ENCODE data around the gene CDS2. TPM values are rescaled to one million over a fixed set of nuclear protein-coding genes. Genes with fewer than 3 reads are reported as not detected.

Gene CDS2
- total and polyA plus RNA-seq, 2 of the 13 experiments (the other 11 are each of a cell fraction or from before 2014, with no cell fraction given): 81.3 to 153 TPM

- TF ChIP-seq ZNF549 (CRISPR knock-in tag; IDR thresholded peaks at IDR 0.05) (peak; percentile 50; the same call in 1 of the 2 replicates), ZMYM4 (CRISPR knock-in tag; IDR thresholded peaks at IDR 0.05) (peak; percentile 81), THAP11 (CRISPR knock-in tag; IDR thresholded peaks at IDR 0.05) (0 out of 2 replicates have a peak, but pooled peaks have one; percentile 27), KAT8 (CRISPR knock-in tag; IDR thresholded peaks at IDR 0.05) (peak; percentile 50; the same call in 1 of the 2 replicates), ZNF883 (CRISPR knock-in tag; IDR thresholded peaks at IDR 0.05; ENCODE audit: not compliant biosample characterization) (no peak), ZNF605 (CRISPR knock-in tag; IDR thresholded peaks at IDR 0.05) (peak; percentile 58; the same call in 1 of the 2 replicates), CBX5 (CRISPR knock-in tag; IDR thresholded peaks at IDR 0.05; ENCODE audit: borderline replicate concordance) (peak; percentile 47; the same call in 1 of the 2 replicates), TRIM24 (CRISPR knock-in tag; IDR thresholded peaks at IDR 0.05) (peak; percentile 91), MNT (IDR thresholded peaks at IDR 0.05) (peak; percentile 5; the same call in 1 of the 2 replicates), MLLT10 (CRISPR knock-in tag; IDR thresholded peaks at IDR 0.05) (no peak), NCOA5 (CRISPR knock-in tag; IDR thresholded peaks at IDR 0.05) (no peak), JARID2 (CRISPR knock-in tag; IDR thresholded peaks at IDR 0.05; ENCODE audit: insufficient replicate concordance) (no peak), ZNF740 (CRISPR knock-in tag; IDR thresholded peaks at IDR 0.05) (no peak), ZNF230 (CRISPR knock-in tag; IDR thresholded peaks at IDR 0.05) (peak; percentile 28; the same call in 1 of the 2 replicates), CEBPB (IDR thresholded peaks at IDR 0.05; ENCODE audit: borderline replicate concordance, low read depth, low read length) (peak; percentile 93), ZZZ3 (CRISPR knock-in tag; IDR thresholded peaks at IDR 0.05; ENCODE audit: borderline replicate concordance) (no peak; the same call in 1 of the 2 replicates)
- TF ChIP-seq, protein P1, sequence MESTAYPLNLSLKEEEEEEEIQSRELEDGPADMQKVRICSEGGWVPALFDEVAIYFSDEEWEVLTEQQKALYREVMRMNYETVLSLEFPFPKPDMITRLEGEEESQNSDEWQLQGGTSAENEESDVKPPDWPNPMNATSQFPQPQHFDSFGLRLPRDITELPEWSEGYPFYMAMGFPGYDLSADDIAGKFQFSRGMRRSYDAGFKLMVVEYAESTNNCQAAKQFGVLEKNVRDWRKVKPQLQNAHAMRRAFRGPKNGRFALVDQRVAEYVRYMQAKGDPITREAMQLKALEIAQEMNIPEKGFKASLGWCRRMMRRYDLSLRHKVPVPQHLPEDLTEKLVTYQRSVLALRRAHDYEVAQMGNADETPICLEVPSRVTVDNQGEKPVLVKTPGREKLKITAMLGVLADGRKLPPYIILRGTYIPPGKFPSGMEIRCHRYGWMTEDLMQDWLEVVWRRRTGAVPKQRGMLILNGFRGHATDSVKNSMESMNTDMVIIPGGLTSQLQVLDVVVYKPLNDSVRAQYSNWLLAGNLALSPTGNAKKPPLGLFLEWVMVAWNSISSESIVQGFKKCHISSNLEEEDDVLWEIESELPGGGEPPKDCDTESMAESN (CRISPR knock-in tag; conservative IDR thresholded peaks at IDR 0.05): peak; percentile 60; the same call in 1 of the 2 replicates
- TF ChIP-seq, protein P2, sequence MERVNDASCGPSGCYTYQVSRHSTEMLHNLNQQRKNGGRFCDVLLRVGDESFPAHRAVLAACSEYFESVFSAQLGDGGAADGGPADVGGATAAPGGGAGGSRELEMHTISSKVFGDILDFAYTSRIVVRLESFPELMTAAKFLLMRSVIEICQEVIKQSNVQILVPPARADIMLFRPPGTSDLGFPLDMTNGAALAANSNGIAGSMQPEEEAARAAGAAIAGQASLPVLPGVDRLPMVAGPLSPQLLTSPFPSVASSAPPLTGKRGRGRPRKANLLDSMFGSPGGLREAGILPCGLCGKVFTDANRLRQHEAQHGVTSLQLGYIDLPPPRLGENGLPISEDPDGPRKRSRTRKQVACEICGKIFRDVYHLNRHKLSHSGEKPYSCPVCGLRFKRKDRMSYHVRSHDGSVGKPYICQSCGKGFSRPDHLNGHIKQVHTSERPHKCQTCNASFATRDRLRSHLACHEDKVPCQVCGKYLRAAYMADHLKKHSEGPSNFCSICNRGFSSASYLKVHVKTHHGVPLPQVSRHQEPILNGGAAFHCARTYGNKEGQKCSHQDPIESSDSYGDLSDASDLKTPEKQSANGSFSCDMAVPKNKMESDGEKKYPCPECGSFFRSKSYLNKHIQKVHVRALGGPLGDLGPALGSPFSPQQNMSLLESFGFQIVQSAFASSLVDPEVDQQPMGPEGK (CRISPR knock-in tag; IDR thresholded peaks at IDR 0.05): peak; percentile 38; the same call in 1 of the 2 replicates
- TF ChIP-seq, protein P3, sequence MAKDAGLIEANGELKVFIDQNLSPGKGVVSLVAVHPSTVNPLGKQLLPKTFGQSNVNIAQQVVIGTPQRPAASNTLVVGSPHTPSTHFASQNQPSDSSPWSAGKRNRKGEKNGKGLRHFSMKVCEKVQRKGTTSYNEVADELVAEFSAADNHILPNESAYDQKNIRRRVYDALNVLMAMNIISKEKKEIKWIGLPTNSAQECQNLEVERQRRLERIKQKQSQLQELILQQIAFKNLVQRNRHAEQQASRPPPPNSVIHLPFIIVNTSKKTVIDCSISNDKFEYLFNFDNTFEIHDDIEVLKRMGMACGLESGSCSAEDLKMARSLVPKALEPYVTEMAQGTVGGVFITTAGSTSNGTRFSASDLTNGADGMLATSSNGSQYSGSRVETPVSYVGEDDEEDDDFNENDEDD (CRISPR knock-in tag; IDR thresholded peaks at IDR 0.05; ENCODE audit: borderline replicate concordance): no peak
- TF ChIP-seq, protein P4, sequence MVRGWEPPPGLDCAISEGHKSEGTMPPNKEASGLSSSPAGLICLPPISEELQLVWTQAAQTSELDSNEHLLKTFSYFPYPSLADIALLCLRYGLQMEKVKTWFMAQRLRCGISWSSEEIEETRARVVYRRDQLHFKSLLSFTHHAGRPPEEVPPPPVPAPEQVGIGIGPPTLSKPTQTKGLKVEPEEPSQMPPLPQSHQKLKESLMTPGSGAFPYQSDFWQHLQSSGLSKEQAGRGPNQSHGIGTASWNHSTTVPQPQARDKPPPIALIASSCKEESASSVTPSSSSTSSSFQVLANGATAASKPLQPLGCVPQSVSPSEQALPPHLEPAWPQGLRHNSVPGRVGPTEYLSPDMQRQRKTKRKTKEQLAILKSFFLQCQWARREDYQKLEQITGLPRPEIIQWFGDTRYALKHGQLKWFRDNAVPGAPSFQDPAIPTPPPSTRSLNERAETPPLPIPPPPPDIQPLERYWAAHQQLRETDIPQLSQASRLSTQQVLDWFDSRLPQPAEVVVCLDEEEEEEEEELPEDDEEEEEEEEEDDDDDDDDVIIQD (CRISPR knock-in tag; IDR thresholded peaks at IDR 0.05; ENCODE audit: low read depth): peak; percentile 56; the same call in 1 of the 2 replicates
Measured at GRCh38 chr20:5211803-5212714, 85.3 kb downstream of the CDS2 start (continued).

All from HepG2 (cell line).